Liver (tissue), 9 donors: Measurements from ENCODE around the gene SPAG4. TPM values are rescaled to one million over a fixed set of nuclear protein-coding genes. Genes with fewer than 3 reads are reported as not detected.

Experiments
- DNase-seq: peaks from one replicate; pipeline ENCODE4 v3.0.0-alpha.2; 2017; ENCODE audit warnings: low spot score
- H3K27ac ChIP-seq, 2 donors: one replicate each; pipeline ENCODE4 v1.7.0; 2013; ENCODE audit warnings: inconsistent platforms in 2 of 2, low read length in 2 of 2, control low read depth in 1 of 2, low read depth in 1 of 2, mild to moderate bottlenecking in 1 of 2
- H3K27me3 ChIP-seq, 4 donors: one replicate each; pipeline versions ENCODE4 v1.6.1 to v1.7.0; 2013; ENCODE audit warnings: low read length in 3 of 4, inconsistent platforms in 1 of 4, mild to moderate bottlenecking in 1 of 4, moderate library complexity in 1 of 4; ENCODE audit not compliant: control insufficient read depth in 4 of 4, insufficient read depth in 4 of 4
- H3K36me3 ChIP-seq, 4 donors: one replicate each; pipeline versions ENCODE4 v1.6.1 to v1.7.0; 2013; ENCODE audit warnings: low read length in 3 of 4, mild to moderate bottlenecking in 3 of 4, low read depth in 1 of 4, moderate library complexity in 1 of 4; ENCODE audit not compliant: control insufficient read depth in 4 of 4, insufficient read depth in 3 of 4
- H3K4me1 ChIP-seq, 4 donors: one replicate each; pipeline versions ENCODE4 v1.6.1 to v1.7.0; 2013; ENCODE audit warnings: low read length in 3 of 4, mild to moderate bottlenecking in 3 of 4, moderate library complexity in 1 of 4; ENCODE audit not compliant: control insufficient read depth in 4 of 4, insufficient read depth in 4 of 4
- H3K4me3 ChIP-seq, 3 donors: one replicate each; pipeline versions ENCODE4 v1.6.1 to v1.7.0; 2013; ENCODE audit warnings: low read length in 3 of 3, control low read depth in 1 of 3, low read depth in 1 of 3, mild to moderate bottlenecking in 1 of 3
- H3K9ac ChIP-seq, 2 donors: one replicate each; pipeline ENCODE4 v1.7.0; 2013; ENCODE audit warnings: low read length in 2 of 2, mild to moderate bottlenecking in 2 of 2, moderate library complexity in 2 of 2, control low read depth in 1 of 2, low read depth in 1 of 2
- H3K9me3 ChIP-seq, 4 donors: one replicate each; pipeline versions ENCODE4 v1.6.1 to v1.7.0; 2013; ENCODE audit warnings: low read length in 3 of 4; ENCODE audit not compliant: control insufficient read depth in 4 of 4
- EGR1 ChIP-seq, 2 donors: IDR thresholded peaks; 2 replicates each; pipeline ENCODE4 v1.6.1; 2016 to 2018; ENCODE audit warnings: antibody characterized with exemption in 2 of 2, low read depth in 2 of 2
- FOXA1 ChIP-seq: IDR thresholded peaks from 2 replicates; pipeline ENCODE4 v1.6.1; 2016; ENCODE audit warnings: antibody characterized with exemption
- FOXA2 ChIP-seq: IDR thresholded peaks from 2 replicates; pipeline ENCODE4 v1.6.1; 2016; ENCODE audit warnings: antibody characterized with exemption
- GABPA ChIP-seq, 2 donors: IDR thresholded peaks in 1 of 2; conservative IDR thresholded peaks in 1 of 2; 2 replicates each; pipeline ENCODE4 v1.6.1; 2016; ENCODE audit warnings: antibody characterized with exemption in 2 of 2, mild to moderate bottlenecking in 1 of 2, moderate library complexity in 1 of 2
- HNF4A ChIP-seq, 2 donors: conservative IDR thresholded peaks; 2 replicates each; pipeline ENCODE4 v1.6.1; 2016; ENCODE audit warnings: antibody characterized with exemption in 2 of 2, mild to moderate bottlenecking in 2 of 2
- HNF4G ChIP-seq: IDR thresholded peaks from 2 replicates; pipeline ENCODE4 v1.6.1; 2016; ENCODE audit warnings: antibody characterized with exemption
- JUND ChIP-seq, 2 donors: IDR thresholded peaks; 2 replicates each; pipeline ENCODE4 v1.6.1; 2016; ENCODE audit warnings: antibody characterized with exemption in 2 of 2
- NR2F2 ChIP-seq: IDR thresholded peaks from 2 replicates; pipeline ENCODE4 v1.6.1; 2016; ENCODE audit warnings: antibody characterized with exemption
- RAD21 ChIP-seq, 2 donors: IDR thresholded peaks; 2 replicates each; pipeline ENCODE4 v1.6.1; 2016; ENCODE audit warnings: antibody characterized with exemption in 2 of 2, mild to moderate bottlenecking in 2 of 2
- REST ChIP-seq: IDR thresholded peaks from 2 replicates; pipeline ENCODE4 v1.6.1; 2016; ENCODE audit warnings: antibody characterized with exemption, mild to moderate bottlenecking
- RXRA ChIP-seq, 2 donors: IDR thresholded peaks; 2 replicates each; pipeline ENCODE4 v1.6.1; 2017 to 2018; ENCODE audit warnings: antibody characterized with exemption in 2 of 2, mild to moderate bottlenecking in 1 of 2
- SP1 ChIP-seq: IDR thresholded peaks from 2 replicates; pipeline ENCODE4 v1.6.1; 2018; ENCODE audit warnings: antibody characterized with exemption, mild to moderate bottlenecking
- TAF1 ChIP-seq: conservative IDR thresholded peaks from 2 replicates; pipeline ENCODE4 v1.6.1; 2016; ENCODE audit warnings: antibody characterized with exemption, mild to moderate bottlenecking
- YY1 ChIP-seq: IDR thresholded peaks from 2 replicates; pipeline ENCODE4 v1.6.1; 2016; ENCODE audit warnings: antibody characterized with exemption, mild to moderate bottlenecking
- ZBTB33 ChIP-seq: IDR thresholded peaks from 2 replicates; pipeline ENCODE4 v1.6.1; 2016; ENCODE audit warnings: antibody characterized with exemption
- WGBS: extraction: QIAGEN DNeasy Blood & Tissue Kit; methylation state at CpG from one replicate; pipeline ENCODE4 v1.1.7; 2013; 5-methylcytosine and 5-hydroxymethylcytosine counted together
- polyA plus RNA-seq, 2 donors: library from polyadenylated mRNA; stranded (reverse) in 1 of 2; unstranded in 1 of 2; fragments of 200-250 nt in 1 of 2; fragments of >200 nt in 1 of 2; fragmentation: Nextera tagmentation in 1 of 2; extraction: Ambion mirVana in 1 of 2; gene quantifications; one replicate each; pipeline versions ENCODE4 v1.2.1 to v1.2.3, GENCODE V29; 2013 to 2015
- total RNA-seq, 2 donors: library from RNA; depleted of rRNA; stranded (reverse); fragments of >200 nt; gene quantifications; one replicate each; pipeline ENCODE4 v1.2.3, GENCODE V29; 2014
- TF ChIP-seq, protein P1 (sequence below): IDR thresholded peaks from 2 replicates; pipeline ENCODE4 v1.6.1; 2016; ENCODE audit warnings: antibody characterized with exemption
- TF ChIP-seq, protein P2 (sequence below): fragments of 150-350 bp; IDR thresholded peaks from 2 replicates; pipeline ENCODE4 v1.5.1; 2017; ENCODE audit warnings: improper control_type of control experiment, low read depth, low read length; ENCODE audit not compliant: missing input control
- donor health status: healthy.
- donor health status: healthy.
- donor health status: healthy.
- donor health status: healthy.
- donor health status: healthy.

Gene SPAG4
- total and polyA plus RNA-seq, 4 donors = 2.1 to 4.6 (median 3.4) TPM

GRCh38 chr20:35663516-35664465 lies 48.2 kb downstream of the SPAG4 start:
- WGBS = under 1% methylated on average over 28 of the region's 28 CpGs

GRCh38 chr20:35664466-35665206 lies 49.0 kb downstream of the SPAG4 start, which contains the start of the genes CPNE1 and RBM12:
CPNE1 (minus strand) TSS chr20:35664900; CDS start chr20:35632923, 31,977 bp downstream.
RBM12 (minus strand) TSS chr20:35664900; CDS start chr20:35655322, 9,578 bp downstream.
- H3K36me3 ChIP-seq = peaks cover 0 to 12% (median 10%) of the 10 kb centered on the region in 4 donors
- under 1% methylated on average over 61 of the region's 61 CpGs for WGBS
- DNase-seq = peak; percentile 90
- TF ChIP-seq FOXA1 = no peak
- TF ChIP-seq, protein P1, sequence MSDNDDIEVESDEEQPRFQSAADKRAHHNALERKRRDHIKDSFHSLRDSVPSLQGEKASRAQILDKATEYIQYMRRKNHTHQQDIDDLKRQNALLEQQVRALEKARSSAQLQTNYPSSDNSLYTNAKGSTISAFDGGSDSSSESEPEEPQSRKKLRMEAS = peak; percentile 51
- TF ChIP-seq FOXA2 = no peak
- peak; percentile 39 for TF ChIP-seq SP1
- TF ChIP-seq ZBTB33 = no peak
- TF ChIP-seq REST = peak; percentile 79
- TF ChIP-seq JUND (IDR thresholded peaks at IDR 0.05) = peak in 1 of 2 donors; percentile 25
- TF ChIP-seq TAF1 = peak; percentile 89
- peak in 1 of 2 donors; percentile 3 for TF ChIP-seq HNF4A (conservative IDR thresholded peaks at IDR 0.05)

More at GRCh38 chr20:35663516-35664465, 48.2 kb downstream of the SPAG4 start:
- peak overlapping the region; percentile 93 to 98 for H3K9ac ChIP-seq
- peaks cover 6 to 36% (median 22%) of the 10 kb centered on the region in 4 donors for H3K4me1 ChIP-seq
- no peaks in the 10 kb centered on the region for H3K27me3 ChIP-seq
- TF ChIP-seq EGR1 (IDR thresholded peaks at IDR 0.05; ENCODE audit: low read depth in 2 of 2) (no peak), ZBTB33 (no peak), FOXA2 (no peak), HNF4A (conservative IDR thresholded peaks at IDR 0.05) (no peak), GABPA (IDR thresholded peaks at IDR 0.05 in 1 of 2, conservative IDR thresholded peaks at IDR 0.05 in 1 of 2) (no peak), RXRA (IDR thresholded peaks at IDR 0.05) (no peak), YY1 (no peak), SP1 (no peak), RAD21 (IDR thresholded peaks at IDR 0.05) (no peak), NR2F2 (no peak), FOXA1 (no peak), JUND (IDR thresholded peaks at IDR 0.05) (no peak), HNF4G (no peak)
- TF ChIP-seq, protein P2, sequence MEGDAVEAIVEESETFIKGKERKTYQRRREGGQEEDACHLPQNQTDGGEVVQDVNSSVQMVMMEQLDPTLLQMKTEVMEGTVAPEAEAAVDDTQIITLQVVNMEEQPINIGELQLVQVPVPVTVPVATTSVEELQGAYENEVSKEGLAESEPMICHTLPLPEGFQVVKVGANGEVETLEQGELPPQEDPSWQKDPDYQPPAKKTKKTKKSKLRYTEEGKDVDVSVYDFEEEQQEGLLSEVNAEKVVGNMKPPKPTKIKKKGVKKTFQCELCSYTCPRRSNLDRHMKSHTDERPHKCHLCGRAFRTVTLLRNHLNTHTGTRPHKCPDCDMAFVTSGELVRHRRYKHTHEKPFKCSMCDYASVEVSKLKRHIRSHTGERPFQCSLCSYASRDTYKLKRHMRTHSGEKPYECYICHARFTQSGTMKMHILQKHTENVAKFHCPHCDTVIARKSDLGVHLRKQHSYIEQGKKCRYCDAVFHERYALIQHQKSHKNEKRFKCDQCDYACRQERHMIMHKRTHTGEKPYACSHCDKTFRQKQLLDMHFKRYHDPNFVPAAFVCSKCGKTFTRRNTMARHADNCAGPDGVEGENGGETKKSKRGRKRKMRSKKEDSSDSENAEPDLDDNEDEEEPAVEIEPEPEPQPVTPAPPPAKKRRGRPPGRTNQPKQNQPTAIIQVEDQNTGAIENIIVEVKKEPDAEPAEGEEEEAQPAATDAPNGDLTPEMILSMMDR = no peak
- TF ChIP-seq, protein P1 = no peak
- H3K36me3 ChIP-seq = peaks cover 0 to 4% (median 3%) of the 10 kb centered on the region in 4 donors
- H3K9me3 ChIP-seq = no peaks in the 10 kb centered on the region
- H3K27ac ChIP-seq = peak overlapping the region; percentile 92 to 98
- H3K4me3 ChIP-seq = peak overlapping the region; percentile 65 to 95 (median 72)
- DNase-seq = peak; percentile 57

More at GRCh38 chr20:35664466-35665206, 49.0 kb downstream of the SPAG4 start, which contains the start of the genes CPNE1 and RBM12:
- H3K9me3 ChIP-seq = no peaks in the 10 kb centered on the region
- H3K9ac ChIP-seq = peak within 1 kb of the TSS; percentile 97 to 98
- H3K27ac ChIP-seq = peak within 1 kb of the TSS; percentile 92 to 98
- H3K27me3 ChIP-seq = no peaks in the 10 kb centered on the region
- H3K4me1 ChIP-seq = peaks cover 6 to 36% (median 22%) of the 10 kb centered on the region in 4 donors
- H3K4me3 ChIP-seq = peak within 1 kb of the TSS; percentile 65 to 95 (median 72)
